COR-L47 (cell line): Measurements from ENCODE around the gene RNF7.
"Not testable (repeated sequence)": the region's sequence is repeated elsewhere in the genome, so short reads cannot be mapped to it uniquely, and the experiment has no call there.

Experiments
- DNase-seq: peaks from one replicate; lab custom pipeline; 2025; lab: John Stamatoyannopoulos, UW

Gene RNF7

GRCh38 chr3:141782386-141782932, 44.4 kb downstream of the RNF7 start:
- DNase-seq = no peak

GRCh38 chr3:141783632-141784031, 45.5 kb downstream of the RNF7 start:
- no peak for DNase-seq

- no peak for DNase-seq
These were observed 46.0 kb downstream of the RNF7 start for GRCh38 chr3:141784096-141784495.

- DNase-seq = no peak
These were observed 46.4 kb downstream of the RNF7 start for GRCh38 chr3:141784531-141784930.

GRCh38 chr3:141788149-141788548, 50.1 kb downstream of the RNF7 start:
- DNase-seq = no peak

GRCh38 chr3:141788750-141789149, 50.7 kb downstream of the RNF7 start:
- not testable (repeated sequence) for DNase-seq

GRCh38 chr3:141789281-141789680, 51.2 kb downstream of the RNF7 start:
- no peak for DNase-seq

- DNase-seq = no peak
These were observed 52.1 kb downstream of the RNF7 start for GRCh38 chr3:141790171-141790570.

- no peak for DNase-seq
These were observed 54.4 kb downstream of the RNF7 start for GRCh38 chr3:141792495-141792894.

GRCh38 chr3:141793476-141794260, 55.6 kb downstream of the RNF7 start:
- DNase-seq = no peak

GRCh38 chr3:141795276-141795675, 57.2 kb downstream of the RNF7 start:
- no peak for DNase-seq

GRCh38 chr3:141795741-141796080, 57.6 kb downstream of the RNF7 start:
- no peak for DNase-seq

- no peak for DNase-seq
These were observed 58.2 kb downstream of the RNF7 start for GRCh38 chr3:141796081-141796888.
